Measurements from ENCODE around the gene ZSCAN5A.
"Not testable (repeated sequence)": the region's sequence is repeated elsewhere in the genome, so short reads cannot be mapped to it uniquely, and the experiment has no call there.

Gene ZSCAN5A

DNA sequence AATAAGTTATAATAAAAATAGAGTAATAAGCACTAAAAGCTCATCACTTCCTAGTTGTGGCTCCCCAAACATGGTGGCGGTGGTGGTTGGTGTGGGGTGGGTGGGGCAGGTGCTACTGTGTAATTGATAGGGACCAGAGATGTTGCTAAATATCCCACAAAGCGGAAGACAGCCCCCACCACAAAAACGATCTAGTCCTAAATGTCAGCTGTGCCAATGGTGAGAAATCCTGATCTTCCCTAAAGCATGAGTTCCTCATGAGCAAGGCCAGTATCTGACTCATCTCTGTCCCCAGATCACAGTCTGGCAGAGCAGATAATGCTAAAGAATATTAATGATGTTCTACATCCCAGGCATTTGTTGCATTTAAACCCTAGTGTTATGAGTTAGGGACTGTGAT, 44.0 kb downstream of the ZSCAN5A start:
- TF ChIP-seq ZNF70 (CRISPR knock-in tag; IDR thresholded peaks at IDR 0.05) (no peak), ZNF565 (CRISPR knock-in tag; conservative IDR thresholded peaks at IDR 0.05; ENCODE audit: low read depth) (no peak), ARNTL (CRISPR knock-in tag; IDR thresholded peaks at IDR 0.05; ENCODE audit: borderline replicate concordance, low read depth) (no peak)
- 0 out of 3 replicates have a peak, but pooled peaks have one; percentile 20 for ATAC-seq

DNA sequence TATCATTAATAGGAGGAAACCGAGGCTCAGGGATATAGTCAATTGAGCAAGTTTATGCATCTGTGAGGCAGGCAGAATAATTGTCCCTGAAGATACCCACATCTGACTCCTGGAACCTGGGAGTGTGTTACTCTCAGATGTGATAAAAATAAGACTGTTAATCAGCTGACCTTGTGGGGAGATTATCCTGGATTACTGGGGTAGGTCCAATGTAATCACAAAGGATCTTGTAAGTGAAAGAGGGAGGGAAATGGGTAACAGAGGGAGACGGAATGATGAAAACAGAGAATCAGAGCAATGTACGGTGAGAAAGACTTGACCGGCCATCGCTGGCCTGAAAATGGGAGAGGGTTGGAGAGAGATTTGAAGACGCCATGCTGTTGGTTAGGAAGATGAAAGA, 45.3 kb downstream of the ZSCAN5A start:
- ATAC-seq = no peak
- TF ChIP-seq CSDC2 (CRISPR knock-in tag; IDR thresholded peaks at IDR 0.05) (no peak), ZNF565 (CRISPR knock-in tag; conservative IDR thresholded peaks at IDR 0.05; ENCODE audit: low read depth) (no peak), ESRRG (CRISPR knock-in tag; IDR thresholded peaks at IDR 0.05) (no peak), GLIS3 (CRISPR knock-in tag; IDR thresholded peaks at IDR 0.05) (no peak), ISL1 (CRISPR knock-in tag; IDR thresholded peaks at IDR 0.05) (no peak), SNAI2 (CRISPR knock-in tag; IDR thresholded peaks at IDR 0.05) (no peak)
- TF ChIP-seq, protein P1, sequence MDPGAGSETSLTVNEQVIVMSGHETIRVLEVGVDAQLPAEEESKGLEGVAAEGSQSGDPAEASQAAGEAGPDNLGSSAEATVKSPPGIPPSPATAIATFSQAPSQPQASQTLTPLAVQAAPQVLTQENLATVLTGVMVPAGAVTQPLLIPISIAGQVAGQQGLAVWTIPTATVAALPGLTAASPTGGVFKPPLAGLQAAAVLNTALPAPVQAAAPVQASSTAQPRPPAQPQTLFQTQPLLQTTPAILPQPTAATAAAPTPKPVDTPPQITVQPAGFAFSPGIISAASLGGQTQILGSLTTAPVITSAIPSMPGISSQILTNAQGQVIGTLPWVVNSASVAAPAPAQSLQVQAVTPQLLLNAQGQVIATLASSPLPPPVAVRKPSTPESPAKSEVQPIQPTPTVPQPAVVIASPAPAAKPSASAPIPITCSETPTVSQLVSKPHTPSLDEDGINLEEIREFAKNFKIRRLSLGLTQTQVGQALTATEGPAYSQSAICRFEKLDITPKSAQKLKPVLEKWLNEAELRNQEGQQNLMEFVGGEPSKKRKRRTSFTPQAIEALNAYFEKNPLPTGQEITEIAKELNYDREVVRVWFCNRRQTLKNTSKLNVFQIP (CRISPR knock-in tag; IDR thresholded peaks at IDR 0.05; ENCODE audit: borderline replicate concordance, low read depth) = no peak

DNA sequence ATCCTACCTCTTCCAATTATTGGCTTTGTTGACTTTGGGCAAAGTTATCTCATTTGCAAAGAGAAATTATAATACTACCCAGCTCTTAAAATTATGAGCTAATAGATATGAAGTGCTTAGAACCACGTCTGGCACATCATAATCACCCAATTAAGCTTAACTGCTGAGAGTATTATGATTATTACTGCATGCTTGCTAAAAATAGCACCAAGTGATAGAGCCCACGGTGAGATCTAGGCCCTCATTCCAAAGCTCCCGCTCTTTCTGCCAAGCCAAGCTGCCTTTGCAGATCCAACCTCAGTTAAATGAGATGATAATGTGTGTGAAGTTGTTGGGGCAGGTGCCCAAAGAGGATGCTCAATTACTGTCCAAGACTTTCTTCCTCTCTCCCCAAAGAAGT, 48.6 kb downstream of the ZSCAN5A start:
- TF ChIP-seq ESRRG (CRISPR knock-in tag; IDR thresholded peaks at IDR 0.05) (no peak), ZC3H10 (CRISPR knock-in tag; IDR thresholded peaks at IDR 0.05) (no peak), RARB (CRISPR knock-in tag; IDR thresholded peaks at IDR 0.05) (no peak), ZNF70 (CRISPR knock-in tag; IDR thresholded peaks at IDR 0.05) (no peak), ZNF565 (CRISPR knock-in tag; conservative IDR thresholded peaks at IDR 0.05; ENCODE audit: low read depth) (no peak), ISL1 (CRISPR knock-in tag; IDR thresholded peaks at IDR 0.05) (no peak), GLIS3 (CRISPR knock-in tag; IDR thresholded peaks at IDR 0.05) (no peak), CSDC2 (CRISPR knock-in tag; IDR thresholded peaks at IDR 0.05) (no peak), ZNF8 (CRISPR knock-in tag; IDR thresholded peaks at IDR 0.05) (no peak), SNAI2 (CRISPR knock-in tag; IDR thresholded peaks at IDR 0.05) (no peak)
- TF ChIP-seq, protein P1 (CRISPR knock-in tag; IDR thresholded peaks at IDR 0.05; ENCODE audit: borderline replicate concordance, low read depth) = no peak
- TF ChIP-seq, protein P2, sequence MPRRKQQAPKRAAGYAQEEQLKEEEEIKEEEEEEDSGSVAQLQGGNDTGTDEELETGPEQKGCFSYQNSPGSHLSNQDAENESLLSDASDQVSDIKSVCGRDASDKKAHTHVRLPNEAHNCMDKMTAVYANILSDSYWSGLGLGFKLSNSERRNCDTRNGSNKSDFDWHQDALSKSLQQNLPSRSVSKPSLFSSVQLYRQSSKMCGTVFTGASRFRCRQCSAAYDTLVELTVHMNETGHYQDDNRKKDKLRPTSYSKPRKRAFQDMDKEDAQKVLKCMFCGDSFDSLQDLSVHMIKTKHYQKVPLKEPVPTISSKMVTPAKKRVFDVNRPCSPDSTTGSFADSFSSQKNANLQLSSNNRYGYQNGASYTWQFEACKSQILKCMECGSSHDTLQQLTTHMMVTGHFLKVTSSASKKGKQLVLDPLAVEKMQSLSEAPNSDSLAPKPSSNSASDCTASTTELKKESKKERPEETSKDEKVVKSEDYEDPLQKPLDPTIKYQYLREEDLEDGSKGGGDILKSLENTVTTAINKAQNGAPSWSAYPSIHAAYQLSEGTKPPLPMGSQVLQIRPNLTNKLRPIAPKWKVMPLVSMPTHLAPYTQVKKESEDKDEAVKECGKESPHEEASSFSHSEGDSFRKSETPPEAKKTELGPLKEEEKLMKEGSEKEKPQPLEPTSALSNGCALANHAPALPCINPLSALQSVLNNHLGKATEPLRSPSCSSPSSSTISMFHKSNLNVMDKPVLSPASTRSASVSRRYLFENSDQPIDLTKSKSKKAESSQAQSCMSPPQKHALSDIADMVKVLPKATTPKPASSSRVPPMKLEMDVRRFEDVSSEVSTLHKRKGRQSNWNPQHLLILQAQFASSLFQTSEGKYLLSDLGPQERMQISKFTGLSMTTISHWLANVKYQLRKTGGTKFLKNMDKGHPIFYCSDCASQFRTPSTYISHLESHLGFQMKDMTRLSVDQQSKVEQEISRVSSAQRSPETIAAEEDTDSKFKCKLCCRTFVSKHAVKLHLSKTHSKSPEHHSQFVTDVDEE (CRISPR knock-in tag; IDR thresholded peaks at IDR 0.05) = no peak
- no peak for ATAC-seq

DNA sequence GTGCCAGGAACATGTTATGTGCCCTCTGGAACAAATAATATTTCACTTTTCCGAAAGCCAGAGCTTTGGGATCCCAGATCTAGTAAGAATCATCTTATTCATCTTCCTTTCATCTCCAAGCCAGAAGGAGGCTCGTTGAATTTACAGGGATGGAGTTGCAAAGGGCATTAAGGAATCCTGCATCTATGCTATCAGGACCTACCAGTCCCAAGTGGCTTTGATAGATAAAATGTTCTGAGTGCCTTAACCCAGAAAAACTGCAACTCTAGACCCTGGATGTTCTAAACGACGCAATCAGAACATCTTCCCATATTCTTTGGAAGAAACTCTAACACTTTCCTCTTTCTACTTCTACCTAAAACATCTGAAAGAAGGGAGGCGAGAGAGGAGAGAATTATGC, 51.3 kb downstream of the ZSCAN5A start:
- ATAC-seq = no peak
- TF ChIP-seq, protein P2 (CRISPR knock-in tag; IDR thresholded peaks at IDR 0.05) = no peak
- TF ChIP-seq RARB (CRISPR knock-in tag; IDR thresholded peaks at IDR 0.05) = no peak
- no peak for TF ChIP-seq PPARA (CRISPR knock-in tag; IDR thresholded peaks at IDR 0.05; ENCODE audit: borderline replicate concordance)
- TF ChIP-seq ZC3H10 (CRISPR knock-in tag; IDR thresholded peaks at IDR 0.05) = no peak
- no peak for TF ChIP-seq ZFP3 (CRISPR knock-in tag; IDR thresholded peaks at IDR 0.05)

DNA sequence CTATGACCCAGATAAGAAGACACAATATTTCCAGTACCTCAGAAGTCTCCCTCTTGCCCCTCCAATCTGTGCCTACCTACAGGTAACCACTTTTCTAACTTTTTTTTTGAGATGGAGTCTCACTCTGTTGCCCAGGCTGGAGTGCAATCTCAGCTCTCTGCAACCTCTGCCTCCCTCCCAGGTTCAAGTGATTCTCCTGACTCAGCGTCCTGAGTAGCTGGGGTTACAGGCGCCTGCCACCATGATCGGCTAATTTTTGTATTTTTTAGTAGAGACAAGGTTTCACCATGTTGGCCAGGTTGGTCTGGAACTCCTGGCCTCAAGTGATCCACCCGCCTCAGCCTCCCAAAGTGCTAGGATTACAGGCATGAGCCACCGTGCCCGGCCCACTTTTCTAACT, 52.7 kb downstream of the ZSCAN5A start:
- not testable (repeated sequence) for ATAC-seq

Data from SK-N-SH treated with all-trans-retinoic acid at 6 μM for 48 hours (cell line).